ENCODE measurements around the gene ATP8B1.

The ATP8B1 gene

GRCh38 chr18:57791192-57791591 is 11.9 kb downstream of the ATP8B1 start:
- DNase-seq = no peak

- no peak for DNase-seq
These were observed 12.8 kb downstream of the ATP8B1 start for GRCh38 chr18:57790316-57790715.

- no peak for DNase-seq
These were observed 13.4 kb downstream of the ATP8B1 start for GRCh38 chr18:57789759-57790158.

- no peak for DNase-seq
These were observed 14.0 kb downstream of the ATP8B1 start for GRCh38 chr18:57789090-57789489.

- DNase-seq = no peak
These were observed 15.9 kb downstream of the ATP8B1 start for GRCh38 chr18:57787068-57787685.

GRCh38 chr18:57785751-57786437 is 17.2 kb downstream of the ATP8B1 start:
- no peak for DNase-seq

GRCh38 chr18:57784801-57785114 is 18.4 kb downstream of the ATP8B1 start:
- no peak for DNase-seq

GRCh38 chr18:57784034-57784800 is 18.9 kb downstream of the ATP8B1 start:
- no peak for DNase-seq

GRCh38 chr18:57782049-57782448 is 21.1 kb downstream of the ATP8B1 start:
- no peak for DNase-seq

GRCh38 chr18:57780706-57781347 is 22.3 kb downstream of the ATP8B1 start:
- DNase-seq = no peak

GRCh38 chr18:57780318-57780705 is 22.8 kb downstream of the ATP8B1 start:
- DNase-seq = no peak

- no peak for DNase-seq
These were observed 26.3 kb downstream of the ATP8B1 start for GRCh38 chr18:57776767-57777166.

- no peak for DNase-seq
These were observed 26.8 kb downstream of the ATP8B1 start for GRCh38 chr18:57776354-57776753.

GRCh38 chr18:57775937-57776336 is 27.2 kb downstream of the ATP8B1 start:
- DNase-seq = no peak

- DNase-seq = no peak
These were observed 30.7 kb downstream of the ATP8B1 start for GRCh38 chr18:57772387-57772799.

GRCh38 chr18:57771626-57772025 is 31.5 kb downstream of the ATP8B1 start:
- no peak for DNase-seq

GRCh38 chr18:57771193-57771592 is 31.9 kb downstream of the ATP8B1 start:
- no peak for DNase-seq

- DNase-seq = no peak
These were observed 34.4 kb downstream of the ATP8B1 start for GRCh38 chr18:57768537-57769326.

- no peak for DNase-seq
These were observed 35.7 kb downstream of the ATP8B1 start for GRCh38 chr18:57767259-57768050.

- no peak for DNase-seq
These were observed 38.1 kb downstream of the ATP8B1 start for GRCh38 chr18:57764995-57765394.

GRCh38 chr18:57764087-57764486 is 39.0 kb downstream of the ATP8B1 start:
- no peak for DNase-seq

GRCh38 chr18:57762686-57763085 is 40.4 kb downstream of the ATP8B1 start:
- no peak for DNase-seq
